Activated naive CD4-positive, alpha-beta T cell treated with anti-CD3 and anti-CD28 coated beads for 36 hours (primary cell): ENCODE data around the gene POFUT1. TPM values are rescaled to one million over a fixed set of nuclear protein-coding genes. Genes with fewer than 3 reads are reported as not detected.
A peak's percentile ranks its signal among the peaks of the same experiment; 100 is the strongest.

Source experiments
- CTCF ChIA-PET: fragments of 350-600 bp; sonication (Branson Sonifier 250); formaldehyde crosslinking; loops from one replicate; lab custom pipeline; 2021; ENCODE audit warnings: antibody characterized with exemption; lab: Charles Lee
- DNase-seq: peaks from one replicate; pipeline ENCODE4 v3.0.0-alpha.2; 2020
- H3K27ac Mint-ChIP-seq: one replicate; pipeline ENCODE4 v1.8.0; 2021; ENCODE audit warnings: mild to moderate bottlenecking, mixed read lengths
- H3K27me3 Mint-ChIP-seq: one replicate; pipeline ENCODE4 v1.8.0; 2021; ENCODE audit warnings: low read depth, mixed read lengths
- H3K36me3 Mint-ChIP-seq: one replicate; pipeline ENCODE4 v1.8.0; 2021; ENCODE audit warnings: low read depth, mixed read lengths
- H3K4me1 Mint-ChIP-seq: one replicate; pipeline ENCODE4 v1.8.0; 2021; ENCODE audit warnings: low read depth, mixed read lengths
- H3K4me3 Mint-ChIP-seq: one replicate; pipeline ENCODE4 v1.8.0; 2021; ENCODE audit warnings: mild to moderate bottlenecking, moderate library complexity, mixed read lengths
- H3K9me3 Mint-ChIP-seq: one replicate; pipeline ENCODE4 v1.8.0; 2021; ENCODE audit warnings: mixed read lengths
- intact Hi-C: fragments of 100-400 bp; cut with micrococcal nuclease; formaldehyde crosslinking; loops from one replicate; pipeline ENCODE4 v1.15.1; 2023
- total RNA-seq, 2 experiments: library from RNA; stranded (reverse); gene quantifications; one replicate each; pipeline ENCODE4 v1.2.3, GENCODE V29; 2021

The POFUT1 gene
- 10 to 100 TPM; 37.1 to 38.9 TPM for total RNA-seq

GRCh38 chr20:32207626-32208498 lies at the start of gene POFUT1, which contains the start of gene PLAGL2:
Gene POFUT1, plus strand, starts transcription at chr20:32207880. Its CDS starts 62 bp downstream, at chr20:32207942.
Gene PLAGL2, minus strand, starts transcription at chr20:32207743. Its CDS starts 5,565 bp downstream, at chr20:32202178.
- no peaks in the 10 kb centered on the region for H3K27me3 Mint-ChIP-seq
- peaks cover 65% of the 10 kb centered on the region for H3K4me1 Mint-ChIP-seq
- intact Hi-C loops, result loop anchor here (1.0 kb wide), 1 partner anchor 99 kb away; the partner anchor contains the start of gene TM9SF4
- peak within 1 kb of the TSS; percentile 98 for H3K27ac Mint-ChIP-seq
- H3K9me3 Mint-ChIP-seq, result no peaks in the 10 kb centered on the region
- peak; percentile 92 for DNase-seq
- H3K4me3 Mint-ChIP-seq, result peak within 1 kb of the TSS; percentile 99
- H3K36me3 Mint-ChIP-seq, result peaks cover 79% of the 10 kb centered on the region
- CTCF ChIA-PET, result no interaction called here

GRCh38 chr20:32158351-32158750 lies 49.3 kb upstream of the POFUT1 start:
- Mint-ChIP-seq H3K4me1 (peaks cover 4% of the 10 kb centered on the region), H3K36me3 (peaks cover 48% of the 10 kb centered on the region), H3K27ac (peak overlapping the region; percentile 46), H3K4me3 (no peak overlapping the region), H3K27me3 (no peaks in the 10 kb centered on the region), H3K9me3 (no peaks in the 10 kb centered on the region)
- intact Hi-C loops, result no loop called here
- CTCF ChIA-PET, result no interaction called here
- no peak for DNase-seq

GRCh38 chr20:32158943-32159660 lies 48.6 kb upstream of the POFUT1 start:
- Mint-ChIP-seq H3K4me1 (peaks cover 4% of the 10 kb centered on the region), H3K27ac (peak overlapping the region; percentile 46), H3K9me3 (no peaks in the 10 kb centered on the region), H3K4me3 (no peak overlapping the region), H3K36me3 (peaks cover 45% of the 10 kb centered on the region), H3K27me3 (no peaks in the 10 kb centered on the region)
- peak; percentile 33 for DNase-seq
- CTCF ChIA-PET, result interaction anchor here (0.5 to 0.6 kb wide), 2 partner anchors 28 to 425 kb away, joined by 3 to 4 read pairs; no protein-coding TSS in a partner anchor
- intact Hi-C loops, result no loop called here

- H3K27me3 Mint-ChIP-seq, result no peaks in the 10 kb centered on the region
- DNase-seq, result no peak
- H3K36me3 Mint-ChIP-seq, result peaks cover 45% of the 10 kb centered on the region
- intact Hi-C loops, result no loop called here
- no peaks in the 10 kb centered on the region for H3K9me3 Mint-ChIP-seq
- no peak overlapping the region for H3K4me3 Mint-ChIP-seq
- H3K27ac Mint-ChIP-seq, result no peak overlapping the region
- peaks cover 4% of the 10 kb centered on the region for H3K4me1 Mint-ChIP-seq
- CTCF ChIA-PET, result interaction anchor here (0.6 kb wide), 2 partner anchors 386 to 425 kb away, joined by 3 read pairs; no protein-coding TSS in a partner anchor
These were observed 47.9 kb upstream of the POFUT1 start for GRCh38 chr20:32159766-32160221.

GRCh38 chr20:32160341-32160740 lies 47.3 kb upstream of the POFUT1 start:
- intact Hi-C loops, result no loop called here
- DNase-seq, result no peak
- Mint-ChIP-seq H3K9me3 (no peaks in the 10 kb centered on the region), H3K36me3 (peaks cover 44% of the 10 kb centered on the region), H3K4me3 (no peak overlapping the region), H3K27me3 (no peaks in the 10 kb centered on the region), H3K4me1 (peaks cover 4% of the 10 kb centered on the region), H3K27ac (no peak overlapping the region)
- CTCF ChIA-PET, result interaction anchor here (0.6 kb wide), 1 partner anchor 387 kb away, joined by 3 read pairs; no protein-coding TSS in a partner anchor

- Mint-ChIP-seq H3K9me3 (no peaks in the 10 kb centered on the region), H3K4me1 (peaks cover 4% of the 10 kb centered on the region), H3K36me3 (peaks cover 48% of the 10 kb centered on the region), H3K27ac (no peak overlapping the region), H3K4me3 (no peak overlapping the region), H3K27me3 (no peaks in the 10 kb centered on the region)
- CTCF ChIA-PET, result no interaction called here
- intact Hi-C loops, result no loop called here
- no peak for DNase-seq
These were observed 45.3 kb upstream of the POFUT1 start for GRCh38 chr20:32162351-32162750.

- H3K4me1 Mint-ChIP-seq, result peaks cover 2% of the 10 kb centered on the region
- H3K4me3 Mint-ChIP-seq, result no peak overlapping the region
- CTCF ChIA-PET, result no interaction called here
- H3K9me3 Mint-ChIP-seq, result no peaks in the 10 kb centered on the region
- H3K27me3 Mint-ChIP-seq, result no peaks in the 10 kb centered on the region
- intact Hi-C loops, result no loop called here
- H3K36me3 Mint-ChIP-seq, result peaks cover 36% of the 10 kb centered on the region
- peak overlapping the region; percentile 28 for H3K27ac Mint-ChIP-seq
- no peak for DNase-seq
These were observed 43.7 kb upstream of the POFUT1 start for GRCh38 chr20:32163951-32164350.

GRCh38 chr20:32164984-32165735 lies 42.5 kb upstream of the POFUT1 start:
- intact Hi-C loops, result no loop called here
- Mint-ChIP-seq H3K36me3 (peaks cover 34% of the 10 kb centered on the region), H3K4me1 (no peaks in the 10 kb centered on the region), H3K27me3 (no peaks in the 10 kb centered on the region), H3K9me3 (no peaks in the 10 kb centered on the region), H3K4me3 (no peak overlapping the region), H3K27ac (no peak overlapping the region)
- no peak for DNase-seq
- CTCF ChIA-PET, result interaction anchor here (0.6 kb wide), 1 partner anchor 73 kb away, joined by 3 read pairs; no protein-coding TSS in a partner anchor

GRCh38 chr20:32165836-32166545 lies 41.7 kb upstream of the POFUT1 start:
- Mint-ChIP-seq H3K4me3 (no peak overlapping the region), H3K9me3 (no peaks in the 10 kb centered on the region), H3K36me3 (peaks cover 32% of the 10 kb centered on the region), H3K27ac (no peak overlapping the region), H3K27me3 (no peaks in the 10 kb centered on the region), H3K4me1 (no peaks in the 10 kb centered on the region)
- CTCF ChIA-PET, result interaction anchor here (0.6 to 1.1 kb wide), 2 partner anchors 58 to 74 kb away, joined by 3 read pairs; no protein-coding TSS in a partner anchor
- DNase-seq, result no peak
- intact Hi-C loops, result no loop called here

- no peak overlapping the region for H3K27ac Mint-ChIP-seq
- no peaks in the 10 kb centered on the region for H3K4me1 Mint-ChIP-seq
- no peaks in the 10 kb centered on the region for H3K9me3 Mint-ChIP-seq
- DNase-seq, result no peak
- CTCF ChIA-PET, result no interaction called here
- peaks cover 19% of the 10 kb centered on the region for H3K36me3 Mint-ChIP-seq
- intact Hi-C loops, result no loop called here
- H3K27me3 Mint-ChIP-seq, result no peaks in the 10 kb centered on the region
- no peak overlapping the region for H3K4me3 Mint-ChIP-seq
These were observed 40.1 kb upstream of the POFUT1 start for GRCh38 chr20:32167552-32167951.

- Mint-ChIP-seq H3K27me3 (no peaks in the 10 kb centered on the region), H3K9me3 (no peaks in the 10 kb centered on the region), H3K4me3 (no peak overlapping the region), H3K4me1 (no peaks in the 10 kb centered on the region), H3K27ac (no peak overlapping the region), H3K36me3 (peaks cover 17% of the 10 kb centered on the region)
- intact Hi-C loops, result no loop called here
- no peak for DNase-seq
- CTCF ChIA-PET, result no interaction called here
These were observed 39.3 kb upstream of the POFUT1 start for GRCh38 chr20:32168184-32168910.
